ENCODE data around the gene CARM1. TPM values are rescaled to one million over a fixed set of nuclear protein-coding genes. Genes with fewer than 3 reads are reported as not detected.
A peak's percentile ranks its signal among the peaks of the same experiment; 100 is the strongest.

Gene CARM1
- total RNA-seq: 10 to 100 TPM; 12.2 to 14.8 (median 13.1) TPM

GRCh38 chr19:10870955-10871603 lies at the start of gene CARM1:
Gene CARM1, plus strand, starts transcription at chr19:10871553. Its CDS starts 150 bp downstream, at chr19:10871703.
- peak within 1 kb of the TSS; percentile 15 to 66 (median 65) for H3K27ac ChIP-seq
- TF ChIP-seq CTCF (IDR thresholded peaks at IDR 0.05) (peak in 4 of 6 experiments; percentile 25 to 96 (median 87)), POLR2A (IDR thresholded peaks at IDR 0.05) (peak in 1 of 2 donors; percentile 3)
- WGBS, 2 donors: 0% methylated on average over 6 of the region's 99 CpGs; no CpG with 5 or more reads in 1 of the 2 donors
- H3K36me3 ChIP-seq: no peaks in the 10 kb centered on the region
- no peaks in the 10 kb centered on the region for H3K9me3 ChIP-seq
- peak within 1 kb of the TSS; percentile 70 to 79 (median 78) for H3K4me3 ChIP-seq (replicated peaks in 1 of 3)
- H3K4me1 ChIP-seq: peaks cover 10% of the 10 kb centered on the region in 2 donors
- H3K27me3 ChIP-seq: no peaks in the 10 kb centered on the region
- DNase-seq: peak; percentile 99
- intact Hi-C loops (cut with DNase I): loop anchor here (10.0 kb wide), 1 partner anchor 54 kb away; the partner anchor contains the start of genes TIMM29 and YIPF2

GRCh38 chr19:10823690-10824089 lies 47.7 kb upstream of the CARM1 start:
- peaks cover 0 to under 1% of the 10 kb centered on the region in 2 donors for H3K4me1 ChIP-seq
- DNase-seq: no peak
- H3K9me3 ChIP-seq: no peaks in the 10 kb centered on the region
- intact Hi-C loops (cut with DNase I): no loop called here
- H3K4me3 ChIP-seq (replicated peaks in 1 of 3): no peak overlapping the region
- no peak overlapping the region for H3K27ac ChIP-seq
- peaks cover 43 to 67% of the 10 kb centered on the region in 2 donors for H3K36me3 ChIP-seq
- 90 to 93% methylated on average over 3 to 10 of the region's 12 CpGs for WGBS, 2 donors
- TF ChIP-seq CTCF (IDR thresholded peaks at IDR 0.05): no peak
- no peak for TF ChIP-seq POLR2A (IDR thresholded peaks at IDR 0.05)
- H3K27me3 ChIP-seq: no peaks in the 10 kb centered on the region

DNA sequence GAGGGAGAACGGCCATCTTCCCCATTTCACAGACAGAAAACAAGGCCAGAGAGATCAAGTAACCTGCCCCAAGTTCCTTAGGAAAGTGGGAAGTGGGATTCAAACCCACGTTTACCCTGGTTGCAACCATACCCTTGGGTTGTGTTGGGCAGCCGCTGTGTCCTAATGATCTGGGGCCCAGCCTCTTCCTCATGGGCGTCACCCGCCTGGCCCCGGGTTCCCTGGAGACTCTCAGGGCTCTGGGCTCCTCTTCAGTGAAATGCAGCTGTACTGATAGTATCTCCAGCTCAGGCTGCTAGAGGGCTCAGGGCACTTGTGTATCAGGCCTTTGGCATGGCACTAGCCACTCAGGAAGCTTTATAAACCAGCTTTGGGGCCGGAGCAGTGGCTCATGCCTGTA lies 45.1 kb upstream of the CARM1 start:
- no peaks in the 10 kb centered on the region for H3K27me3 ChIP-seq
- no peaks in the 10 kb centered on the region for H3K9me3 ChIP-seq
- peaks cover 53 to 61% of the 10 kb centered on the region in 2 donors for H3K36me3 ChIP-seq
- 84 to 97% methylated on average over 6 to 7 of the region's 7 CpGs for whole genome bisulfite sequencing, 2 donors
- H3K4me3 ChIP-seq (replicated peaks in 1 of 3): no peak overlapping the region
- no peaks in the 10 kb centered on the region for H3K4me1 ChIP-seq
- H3K27ac ChIP-seq: no peak overlapping the region
- no peak for DNase-seq
- intact Hi-C loops (cut with DNase I): no loop called here
- TF ChIP-seq POLR2A (IDR thresholded peaks at IDR 0.05) (no peak), CTCF (IDR thresholded peaks at IDR 0.05) (no peak)

- no peak for DNase-seq
- Histone ChIP-seq H3K4me1 (no peaks in the 10 kb centered on the region), H3K9me3 (no peaks in the 10 kb centered on the region), H3K27me3 (no peaks in the 10 kb centered on the region), H3K36me3 (peaks cover 54 to 60% of the 10 kb centered on the region in 2 donors), H3K4me3 (replicated peaks in 1 of 3) (no peak overlapping the region), H3K27ac (no peak overlapping the region)
- TF ChIP-seq CTCF (IDR thresholded peaks at IDR 0.05): no peak
- no peak for TF ChIP-seq POLR2A (IDR thresholded peaks at IDR 0.05)
- 92 to 94% methylated on average over 6 of the region's 6 CpGs for whole genome bisulfite sequencing, 2 donors
- intact Hi-C loops (cut with DNase I): no loop called here
Observed at GRCh38 chr19:10826846-10827245, 44.5 kb upstream of the CARM1 start.

All from thyroid gland (tissue), 4 donors.